ENCODE data around the gene PLCL2.

The PLCL2 gene

DNA sequence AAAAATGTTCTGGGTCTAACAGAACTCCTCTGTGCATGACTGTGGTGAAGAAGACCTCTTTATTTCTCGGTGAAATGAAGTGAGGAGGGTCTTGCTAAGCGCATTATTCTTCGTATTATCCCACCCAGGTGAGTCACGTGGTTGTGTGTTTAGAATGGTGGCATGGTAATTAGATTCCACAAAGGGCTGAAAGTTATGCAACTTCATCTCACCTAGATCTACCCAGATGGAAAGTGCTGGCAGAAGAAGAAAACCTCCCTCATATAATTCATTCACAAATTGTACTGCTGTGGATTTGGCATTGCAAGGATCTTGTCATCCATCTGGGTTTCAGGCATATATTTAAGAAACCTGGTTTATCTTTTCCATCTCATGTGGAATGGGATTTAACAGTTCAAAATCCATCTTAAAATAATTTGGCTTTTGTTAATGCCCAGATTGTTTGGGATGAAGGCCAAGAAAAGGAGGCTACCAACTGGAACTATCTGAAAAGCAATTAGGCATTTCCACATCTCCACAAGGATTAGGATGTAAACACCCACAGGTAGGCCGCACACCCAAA lies 175.3 kb downstream of the PLCL2 start:
- no peak overlapping the region for H3K9ac ChIP-seq (ENCODE audit: low read length)
- H3K14ac ChIP-seq (ENCODE audit: low read length in 2 of 2): no peak overlapping the region
- H3K4me2 ChIP-seq (ENCODE audit: low read length, poor library complexity, severe bottlenecking): no peak overlapping the region
- no peak overlapping the region for H4K91ac ChIP-seq (ENCODE audit: low read length)
- 100% methylated on average over 3 of the region's 5 CpGs for WGBS
- H3K4me3 ChIP-seq (ENCODE audit: insufficient read depth in 1 of 2, low read depth in 1 of 2, low read length in 2 of 2): no peak overlapping the region
- no peak overlapping the region for H2BK5ac ChIP-seq (ENCODE audit: low read depth, low read length, poor library complexity, severe bottlenecking)
- no peaks in the 10 kb centered on the region for H3K4me1 ChIP-seq (ENCODE audit: control insufficient read depth, insufficient read depth, low read depth, low read length)
- no peak for DNase-seq
- no peak overlapping the region for H3K27ac ChIP-seq (ENCODE audit: low read length, poor library complexity, severe bottlenecking)
- no peak overlapping the region for H2BK12ac ChIP-seq (ENCODE audit: low read length in 2 of 2)
- H3K23ac ChIP-seq (ENCODE audit: low read length in 2 of 2): no peak overlapping the region
- no peak overlapping the region for H2BK120ac ChIP-seq (ENCODE audit: low read depth, low read length)
- no peak overlapping the region for H2AFZ ChIP-seq (ENCODE audit: low read depth, low read length)
- H3K36me3 ChIP-seq (ENCODE audit: control insufficient read depth in 1 of 2, insufficient read depth in 2 of 2, low read depth in 1 of 2, low read length in 2 of 2): peaks cover 0 to 10% of the 10 kb centered on the region in 2 experiments
- no peak overlapping the region for H2BK15ac ChIP-seq (ENCODE audit: low read depth, poor library complexity, severe bottlenecking)
- H3K18ac ChIP-seq (ENCODE audit: low read depth in 1 of 2, low read length in 2 of 2): no peak overlapping the region
- H4K8ac ChIP-seq (ENCODE audit: low read length): no peak overlapping the region
- no peak overlapping the region for H3K4ac ChIP-seq (ENCODE audit: low read depth in 1 of 2, low read length in 2 of 2)
- no peak overlapping the region for H2AK5ac ChIP-seq (ENCODE audit: low read length, severe bottlenecking)
- H3K9me3 ChIP-seq (ENCODE audit: control insufficient read depth, low read length): no peaks in the 10 kb centered on the region
- H3K27me3 ChIP-seq (ENCODE audit: control insufficient read depth in 1 of 2, insufficient read depth in 1 of 2, low read length in 2 of 2): no peaks in the 10 kb centered on the region
- no peaks in the 10 kb centered on the region for H3K79me1 ChIP-seq (replicated peaks; ENCODE audit: low read length, poor library complexity, severe bottlenecking)

DNA sequence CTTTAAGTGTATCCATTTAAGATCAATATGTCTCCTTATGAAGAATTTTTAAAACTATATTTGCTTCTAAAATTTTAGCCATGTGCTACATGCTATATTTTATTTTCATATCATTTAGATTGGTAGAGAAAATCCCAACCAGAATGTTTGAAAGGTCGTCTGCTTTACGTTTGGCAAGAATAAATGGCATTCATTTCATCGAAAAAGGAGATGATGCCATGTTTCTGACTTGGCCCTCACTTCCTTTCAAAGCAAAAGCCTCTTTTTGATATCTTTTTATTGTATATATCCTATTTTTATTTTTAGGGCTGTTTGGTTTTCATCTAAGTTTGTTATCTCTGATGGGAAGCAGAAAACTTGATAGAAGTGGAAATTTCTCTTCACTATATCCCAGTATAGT lies 176.2 kb downstream of the PLCL2 start:
- 94% methylated on average over 3 of the region's 3 CpGs for WGBS
- no peak overlapping the region for H3K18ac ChIP-seq (ENCODE audit: low read depth in 1 of 2, low read length in 2 of 2)
- no peaks in the 10 kb centered on the region for H3K27me3 ChIP-seq (ENCODE audit: control insufficient read depth in 1 of 2, insufficient read depth in 1 of 2, low read length in 2 of 2)

DNA sequence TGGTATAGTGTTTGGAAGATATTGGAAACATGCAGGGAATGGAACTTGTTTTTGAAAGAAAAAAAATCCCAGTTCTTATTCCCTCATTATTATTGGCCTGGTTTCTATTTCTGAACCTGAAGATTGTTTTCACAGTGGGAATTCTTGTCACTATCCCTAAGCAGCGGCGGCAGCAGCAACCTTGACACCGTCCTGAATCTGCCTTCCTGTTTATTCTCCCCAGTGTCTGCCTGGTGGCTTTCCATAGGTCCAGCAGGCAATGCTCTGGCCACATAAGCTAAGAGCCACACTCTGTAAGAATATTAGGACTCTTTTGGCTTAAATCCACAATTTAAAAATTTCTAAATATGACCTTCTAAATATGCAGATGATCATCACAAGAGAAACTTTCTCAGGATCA lies 178.0 kb downstream of the PLCL2 start:
- no peak overlapping the region for H3K4ac ChIP-seq (ENCODE audit: low read depth in 1 of 2, low read length in 2 of 2)
- H4K8ac ChIP-seq (ENCODE audit: low read length): no peak overlapping the region
- no peaks in the 10 kb centered on the region for H3K79me1 ChIP-seq (replicated peaks; ENCODE audit: low read length, poor library complexity, severe bottlenecking)
- H3K9ac ChIP-seq (ENCODE audit: low read length): no peak overlapping the region
- H3K14ac ChIP-seq (ENCODE audit: low read length in 2 of 2): no peak overlapping the region
- no peak overlapping the region for H2AFZ ChIP-seq (ENCODE audit: low read depth, low read length)
- no peak overlapping the region for H3K4me2 ChIP-seq (ENCODE audit: low read length, poor library complexity, severe bottlenecking)
- no peak overlapping the region for H3K18ac ChIP-seq (ENCODE audit: low read depth in 1 of 2, low read length in 2 of 2)
- H4K91ac ChIP-seq (ENCODE audit: low read length): no peak overlapping the region
- H3K4me1 ChIP-seq (ENCODE audit: control insufficient read depth, insufficient read depth, low read depth, low read length): no peaks in the 10 kb centered on the region
- WGBS: 42% methylated on average over 3 of the region's 3 CpGs
- H2BK15ac ChIP-seq (ENCODE audit: low read depth, poor library complexity, severe bottlenecking): no peak overlapping the region
- no peak overlapping the region for H2AK5ac ChIP-seq (ENCODE audit: low read length, severe bottlenecking)
- H3K23ac ChIP-seq (ENCODE audit: low read length in 2 of 2): no peak overlapping the region
- no peak overlapping the region for H3K27ac ChIP-seq (ENCODE audit: low read length, poor library complexity, severe bottlenecking)
- peaks cover 0 to 14% of the 10 kb centered on the region in 2 experiments for H3K36me3 ChIP-seq (ENCODE audit: control insufficient read depth in 1 of 2, insufficient read depth in 2 of 2, low read depth in 1 of 2, low read length in 2 of 2)
- DNase-seq: no peak
- no peak overlapping the region for H2BK5ac ChIP-seq (ENCODE audit: low read depth, low read length, poor library complexity, severe bottlenecking)
- H3K4me3 ChIP-seq (ENCODE audit: insufficient read depth in 1 of 2, low read depth in 1 of 2, low read length in 2 of 2): no peak overlapping the region
- no peak overlapping the region for H2BK120ac ChIP-seq (ENCODE audit: low read depth, low read length)
- no peaks in the 10 kb centered on the region for H3K9me3 ChIP-seq (ENCODE audit: control insufficient read depth, low read length)
- H3K27me3 ChIP-seq (ENCODE audit: control insufficient read depth in 1 of 2, insufficient read depth in 1 of 2, low read length in 2 of 2): no peaks in the 10 kb centered on the region
- H2BK12ac ChIP-seq (ENCODE audit: low read length in 2 of 2): no peak overlapping the region

More for the DNA sequence above, 176.2 kb downstream of the PLCL2 start:
- Histone ChIP-seq H3K9ac (ENCODE audit: low read length) (no peak overlapping the region), H3K4ac (ENCODE audit: low read depth in 1 of 2, low read length in 2 of 2) (no peak overlapping the region), H3K9me3 (ENCODE audit: control insufficient read depth, low read length) (no peaks in the 10 kb centered on the region), H2AK5ac (ENCODE audit: low read length, severe bottlenecking) (no peak overlapping the region), H4K8ac (ENCODE audit: low read length) (no peak overlapping the region), H3K27ac (ENCODE audit: low read length, poor library complexity, severe bottlenecking) (no peak overlapping the region), H2BK15ac (ENCODE audit: low read depth, poor library complexity, severe bottlenecking) (no peak overlapping the region), H2BK120ac (ENCODE audit: low read depth, low read length) (no peak overlapping the region), H3K4me1 (ENCODE audit: control insufficient read depth, insufficient read depth, low read depth, low read length) (no peaks in the 10 kb centered on the region), H3K36me3 (ENCODE audit: control insufficient read depth in 1 of 2, insufficient read depth in 2 of 2, low read depth in 1 of 2, low read length in 2 of 2) (peaks cover 0 to 10% of the 10 kb centered on the region in 2 experiments), H3K14ac (ENCODE audit: low read length in 2 of 2) (no peak overlapping the region), H3K23ac (ENCODE audit: low read length in 2 of 2) (no peak overlapping the region), H2BK12ac (ENCODE audit: low read length in 2 of 2) (no peak overlapping the region), H3K79me1 (replicated peaks; ENCODE audit: low read length, poor library complexity, severe bottlenecking) (no peaks in the 10 kb centered on the region), H4K91ac (ENCODE audit: low read length) (no peak overlapping the region), H3K4me3 (ENCODE audit: insufficient read depth in 1 of 2, low read depth in 1 of 2, low read length in 2 of 2) (no peak overlapping the region), H2AFZ (ENCODE audit: low read depth, low read length) (no peak overlapping the region), H2BK5ac (ENCODE audit: low read depth, low read length, poor library complexity, severe bottlenecking) (no peak overlapping the region), H3K4me2 (ENCODE audit: low read length, poor library complexity, severe bottlenecking) (no peak overlapping the region)
- no peak for DNase-seq

DNA sequence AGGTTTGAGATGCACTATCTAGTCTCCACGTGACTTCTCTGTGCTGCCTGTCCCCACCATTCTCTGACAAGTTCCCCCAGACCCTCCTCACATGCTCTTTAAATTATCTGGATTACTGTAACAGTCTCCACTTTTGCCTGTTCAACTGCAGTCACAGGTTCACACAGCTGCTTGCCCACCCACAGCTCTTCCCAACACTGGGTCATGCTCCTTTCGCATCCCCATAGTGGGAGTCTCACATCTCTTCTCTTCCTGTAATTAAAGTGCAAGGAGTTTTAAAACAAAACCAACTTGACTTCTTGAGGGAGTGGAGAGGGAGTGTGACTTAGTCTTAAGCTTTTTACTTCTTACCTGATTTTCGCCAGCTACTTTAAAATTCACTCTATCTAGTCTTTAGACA lies 178.8 kb downstream of the PLCL2 start:
- H3K14ac ChIP-seq (ENCODE audit: low read length in 2 of 2): no peak overlapping the region
- no peak overlapping the region for H3K23ac ChIP-seq (ENCODE audit: low read length in 2 of 2)
- H3K4me1 ChIP-seq (ENCODE audit: control insufficient read depth, insufficient read depth, low read depth, low read length): no peaks in the 10 kb centered on the region
- no peak overlapping the region for H3K18ac ChIP-seq (ENCODE audit: low read depth in 1 of 2, low read length in 2 of 2)
- no peak overlapping the region for H3K4ac ChIP-seq (ENCODE audit: low read depth in 1 of 2, low read length in 2 of 2)
- no peak overlapping the region for H3K9ac ChIP-seq (ENCODE audit: low read length)
- no peak overlapping the region for H2BK120ac ChIP-seq (ENCODE audit: low read depth, low read length)
- H2BK15ac ChIP-seq (ENCODE audit: low read depth, poor library complexity, severe bottlenecking): no peak overlapping the region
- 85% methylated on average over 1 of the region's 3 CpGs for WGBS
- H3K27me3 ChIP-seq (ENCODE audit: control insufficient read depth in 1 of 2, insufficient read depth in 1 of 2, low read length in 2 of 2): no peaks in the 10 kb centered on the region
- no peak for DNase-seq
- H4K91ac ChIP-seq (ENCODE audit: low read length): no peak overlapping the region
- H2BK5ac ChIP-seq (ENCODE audit: low read depth, low read length, poor library complexity, severe bottlenecking): no peak overlapping the region
- no peak overlapping the region for H3K4me2 ChIP-seq (ENCODE audit: low read length, poor library complexity, severe bottlenecking)
- H2BK12ac ChIP-seq (ENCODE audit: low read length in 2 of 2): no peak overlapping the region
- no peak overlapping the region for H4K8ac ChIP-seq (ENCODE audit: low read length)
- H3K9me3 ChIP-seq (ENCODE audit: control insufficient read depth, low read length): no peaks in the 10 kb centered on the region
- no peak overlapping the region for H2AFZ ChIP-seq (ENCODE audit: low read depth, low read length)
- peaks cover 0 to 22% of the 10 kb centered on the region in 2 experiments for H3K36me3 ChIP-seq (ENCODE audit: control insufficient read depth in 1 of 2, insufficient read depth in 2 of 2, low read depth in 1 of 2, low read length in 2 of 2)
- no peak overlapping the region for H3K27ac ChIP-seq (ENCODE audit: low read length, poor library complexity, severe bottlenecking)
- H2AK5ac ChIP-seq (ENCODE audit: low read length, severe bottlenecking): no peak overlapping the region
- no peak overlapping the region for H3K4me3 ChIP-seq (ENCODE audit: insufficient read depth in 1 of 2, low read depth in 1 of 2, low read length in 2 of 2)
- H3K79me1 ChIP-seq (replicated peaks; ENCODE audit: low read length, poor library complexity, severe bottlenecking): no peaks in the 10 kb centered on the region

Measured in mesenchymal stem cell (in vitro differentiated cells and primary cell).